Activated T-cell treated with anti-CD3 and anti-CD28 coated beads for 24 hours (primary cell): ENCODE data around the gene CORO2B.

Experiments
- DNase-seq: peaks from one replicate; pipeline ENCODE4 v3.0.0-alpha.2; 2020; ENCODE audit warnings: low read depth

CORO2B gene

DNA sequence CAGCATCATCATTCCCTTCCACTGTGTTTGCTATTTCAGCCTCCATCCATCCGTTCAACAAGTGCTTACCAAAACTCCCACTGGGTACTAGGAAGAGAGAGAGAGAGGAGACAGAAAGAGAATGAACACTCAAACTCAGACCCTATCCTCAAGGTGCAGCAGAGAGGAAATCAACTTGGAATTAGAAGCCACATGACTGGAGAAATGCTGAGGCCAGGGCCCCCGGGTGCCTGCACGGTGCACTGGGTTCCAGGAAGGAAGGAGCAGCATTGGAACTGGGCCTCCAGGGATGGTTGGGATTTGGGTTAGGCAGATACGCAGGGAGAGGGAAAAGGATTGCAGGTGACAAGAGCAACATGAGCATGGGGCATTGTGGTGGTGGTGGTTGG is 30.0 kb downstream of the CORO2B start:
- no peak for DNase-seq

DNA sequence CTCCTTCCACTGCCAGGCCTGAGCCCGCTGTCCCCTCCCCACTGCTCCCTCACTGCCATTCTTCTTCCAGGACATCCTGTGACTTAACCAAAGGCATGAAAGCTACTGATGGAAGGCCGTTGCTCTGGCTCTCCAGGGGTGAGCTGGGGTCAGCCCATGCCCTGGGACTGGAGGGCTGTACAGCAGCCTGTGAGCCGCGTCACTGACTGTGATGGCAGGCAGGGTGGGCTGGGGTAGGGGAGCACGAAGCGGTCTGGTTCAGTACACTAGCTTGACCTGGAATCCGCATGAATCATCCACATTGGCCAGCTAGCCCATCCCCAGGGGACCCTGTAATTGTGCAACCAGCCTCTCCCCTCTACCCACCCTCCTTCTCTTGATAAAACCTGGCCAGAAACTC is 30.8 kb downstream of the CORO2B start:
- DNase-seq, result no peak

DNA sequence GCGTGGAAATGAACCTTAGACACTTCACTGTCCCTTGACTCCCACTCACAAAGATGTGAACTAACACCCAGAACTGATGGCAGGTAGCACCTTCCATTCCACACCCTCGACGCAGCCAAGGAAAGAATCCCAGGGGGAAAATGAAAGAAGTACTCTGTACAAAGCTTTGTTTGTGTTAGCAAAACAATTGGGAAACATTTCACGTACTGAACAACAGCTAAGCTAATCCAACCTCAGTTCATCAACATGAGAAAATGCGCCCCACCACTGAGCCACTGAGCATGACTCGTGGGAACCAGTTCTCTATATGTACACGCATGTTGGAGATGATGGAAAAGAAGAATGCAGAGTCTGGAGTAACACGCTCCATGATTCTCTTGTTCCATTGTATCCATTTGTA is 32.0 kb downstream of the CORO2B start:
- no peak for DNase-seq

DNA sequence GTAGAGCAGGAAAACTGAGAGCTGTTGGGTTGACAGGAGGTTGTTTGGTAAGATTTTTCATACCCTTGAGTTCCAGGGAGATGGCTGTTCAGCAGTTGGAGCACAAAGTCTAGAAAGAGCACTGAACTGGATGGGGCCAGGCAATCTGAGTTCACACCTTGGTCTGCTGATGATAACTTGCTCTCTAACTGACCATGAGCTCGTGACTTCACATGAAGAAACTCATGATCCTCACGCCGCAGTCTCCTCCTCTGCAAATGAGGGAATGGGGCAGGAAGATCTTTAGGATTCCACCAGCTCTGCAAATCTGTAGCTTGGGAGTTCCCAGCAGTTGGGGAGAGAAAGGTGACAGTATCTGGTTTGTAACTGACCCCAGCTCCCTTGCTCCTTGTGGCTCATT is 33.7 kb downstream of the CORO2B start:
- no peak for DNase-seq

DNA sequence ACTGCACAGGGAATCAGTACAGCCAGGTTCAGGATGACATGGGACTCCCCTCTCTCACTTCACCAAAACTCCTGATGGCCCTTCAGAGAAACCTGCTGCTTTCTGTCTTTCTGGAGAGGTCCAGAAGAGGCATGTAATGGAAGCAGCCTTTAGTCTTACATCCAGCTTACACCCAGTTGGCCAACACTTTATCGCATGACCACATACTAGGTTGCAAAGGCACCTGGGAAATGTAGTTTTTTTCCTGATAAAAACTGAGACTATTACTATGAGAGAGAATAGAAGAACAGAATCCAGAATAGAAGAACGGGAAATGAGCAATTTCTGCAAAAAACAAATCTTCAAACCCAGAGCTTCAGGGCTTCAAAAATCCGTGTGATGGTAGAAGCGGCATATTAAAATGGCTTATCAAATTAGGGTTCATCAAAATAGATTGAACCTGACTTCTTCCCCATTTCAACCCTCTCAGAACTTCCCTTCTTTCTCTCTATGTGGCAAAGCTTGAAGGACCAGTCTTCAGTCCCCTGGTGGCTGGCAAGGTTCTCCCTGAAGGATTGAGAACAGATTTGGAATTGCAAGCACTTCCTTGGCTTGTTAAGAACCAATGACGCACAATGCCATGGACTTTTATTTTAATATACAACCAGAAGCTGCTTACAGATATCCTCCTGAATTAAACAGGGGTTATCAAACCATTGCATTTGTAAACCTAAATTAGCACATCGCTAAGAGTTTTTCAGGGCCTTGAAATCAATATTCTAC is 34.4 kb downstream of the CORO2B start:
- DNase-seq, result no peak

DNA sequence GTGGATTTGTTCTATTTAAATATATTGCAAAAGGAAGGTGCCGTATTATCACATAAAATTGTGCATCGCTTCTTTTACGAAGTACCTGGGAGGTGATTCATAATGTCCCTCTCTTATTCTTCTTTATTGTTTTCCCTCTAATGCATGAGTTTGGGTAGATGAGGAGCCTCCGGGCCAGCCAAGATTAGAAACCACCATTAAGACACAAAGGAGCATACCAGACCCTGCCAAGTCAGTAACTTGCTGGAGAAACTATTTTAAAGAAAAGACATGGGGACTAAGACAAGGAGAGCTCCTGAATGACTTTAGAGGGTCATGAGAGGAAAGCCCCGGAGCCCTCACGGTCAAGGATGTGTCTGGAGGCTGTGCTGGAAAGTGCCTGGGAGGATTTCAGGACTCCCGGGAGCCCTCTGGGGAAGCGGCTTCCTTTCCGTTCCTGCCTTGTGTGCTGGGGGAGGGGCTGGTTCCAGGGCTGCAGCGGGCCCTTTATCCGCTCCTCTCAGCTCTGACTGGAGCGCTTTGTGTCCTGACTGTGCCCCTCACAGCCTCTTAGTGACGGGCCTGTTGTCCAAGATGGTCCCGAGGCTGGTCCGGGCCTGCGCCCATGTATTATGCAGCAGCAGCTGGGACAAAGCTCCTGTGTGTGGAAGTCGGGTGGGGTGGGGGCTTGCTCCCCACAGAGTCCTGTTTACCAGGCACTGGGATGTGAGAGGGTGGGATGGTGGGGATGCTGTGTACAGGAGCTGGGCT is 35.7 kb downstream of the CORO2B start:
- no peak for DNase-seq

DNA sequence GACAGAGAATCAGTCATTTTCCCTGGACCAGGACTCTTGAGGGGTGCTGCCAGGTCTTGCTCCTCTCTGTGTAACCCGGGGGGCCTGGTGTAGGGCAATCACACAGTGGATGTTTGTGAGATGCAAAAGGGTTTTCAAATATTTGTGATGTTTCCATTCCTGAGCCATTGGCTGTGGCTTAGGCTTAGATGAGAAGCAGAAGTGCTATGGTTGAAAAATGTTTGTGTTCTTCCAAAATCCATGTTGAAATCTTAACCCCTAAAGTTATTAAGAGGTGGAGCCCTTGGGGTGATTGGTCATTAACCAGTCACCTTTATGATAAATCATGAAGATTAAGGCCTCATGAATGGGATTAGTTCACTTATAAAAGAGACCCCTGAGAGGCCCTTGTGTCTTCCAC is 36.5 kb downstream of the CORO2B start:
- DNase-seq, result no peak

DNA sequence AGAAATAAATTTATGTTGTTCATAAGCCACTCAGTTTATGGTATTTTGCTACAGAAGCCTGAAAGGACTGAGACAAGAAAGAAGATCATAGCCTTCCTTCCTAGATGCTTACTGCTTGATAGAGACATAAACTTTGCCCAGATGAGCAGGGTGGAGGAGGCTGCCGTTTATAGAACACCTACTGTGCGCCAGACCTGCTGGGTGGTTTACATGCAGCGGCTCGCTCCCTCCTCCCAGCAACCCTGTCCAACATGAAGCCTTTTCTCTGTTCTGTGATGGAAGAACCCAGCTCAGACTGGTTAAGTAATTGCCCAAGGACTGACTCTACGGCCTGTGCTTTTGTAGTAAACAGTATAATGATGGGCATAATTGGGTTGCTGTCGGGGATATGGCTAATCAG is 37.0 kb downstream of the CORO2B start:
- DNase-seq, result no peak

DNA sequence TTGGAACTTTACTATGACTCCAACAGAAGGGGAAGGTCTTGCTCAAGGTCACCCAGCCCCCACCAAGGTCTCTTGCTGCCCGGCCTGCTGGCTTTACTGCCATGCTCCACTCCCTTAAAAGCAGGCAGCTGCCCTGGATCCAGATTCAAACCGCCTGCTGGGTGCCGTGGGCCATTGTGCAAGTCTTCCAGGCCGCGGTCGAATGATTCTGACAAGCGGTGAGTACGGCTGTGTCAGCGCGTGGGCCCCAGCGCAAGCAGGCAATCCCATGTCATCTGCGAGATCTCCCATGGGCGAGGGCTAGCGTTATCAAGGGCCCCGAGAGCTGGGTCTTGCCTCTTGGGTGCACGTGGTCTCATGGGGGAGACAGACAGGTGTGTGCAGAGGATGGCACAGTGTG is 37.6 kb downstream of the CORO2B start:
- no peak for DNase-seq

DNA sequence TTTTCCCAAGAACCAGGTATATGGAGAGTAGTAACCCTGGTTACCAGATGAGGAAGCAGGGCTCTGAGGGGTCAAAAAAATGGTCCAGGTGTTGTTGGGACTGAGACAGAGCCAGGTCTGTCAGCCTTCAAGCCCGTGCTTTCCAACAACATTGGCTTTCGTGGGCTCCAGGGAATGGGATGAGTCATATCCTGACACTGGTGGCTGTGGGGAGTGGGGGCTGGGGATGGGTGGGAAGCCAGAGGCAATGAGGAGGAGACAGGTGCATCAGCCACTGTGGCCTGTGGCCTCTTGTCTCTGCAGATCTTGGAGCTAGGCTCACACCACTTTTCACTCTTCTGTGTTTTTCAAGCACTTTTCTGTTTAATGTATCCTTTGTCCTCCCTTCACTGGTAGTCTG is 38.2 kb downstream of the CORO2B start:
- DNase-seq, result no peak

DNA sequence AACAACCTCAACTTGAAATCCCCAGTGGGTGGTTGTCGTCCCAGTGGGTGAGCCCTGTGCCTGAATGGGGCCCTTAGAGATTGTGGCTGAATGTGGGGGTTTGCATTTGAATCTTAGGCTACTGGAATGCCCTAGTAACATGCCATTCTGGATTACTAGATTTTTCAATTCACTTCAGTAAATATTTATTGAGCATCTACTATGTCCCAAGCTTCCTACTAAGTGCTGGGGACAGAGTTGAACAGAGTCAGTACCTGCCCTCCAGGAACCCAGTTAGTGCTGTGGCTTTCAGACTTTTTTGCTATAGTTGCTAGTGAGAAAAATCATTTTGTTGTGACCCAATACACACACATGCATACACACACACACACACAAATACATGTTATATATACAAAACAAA is 39.0 kb downstream of the CORO2B start:
- DNase-seq, result no peak

DNA sequence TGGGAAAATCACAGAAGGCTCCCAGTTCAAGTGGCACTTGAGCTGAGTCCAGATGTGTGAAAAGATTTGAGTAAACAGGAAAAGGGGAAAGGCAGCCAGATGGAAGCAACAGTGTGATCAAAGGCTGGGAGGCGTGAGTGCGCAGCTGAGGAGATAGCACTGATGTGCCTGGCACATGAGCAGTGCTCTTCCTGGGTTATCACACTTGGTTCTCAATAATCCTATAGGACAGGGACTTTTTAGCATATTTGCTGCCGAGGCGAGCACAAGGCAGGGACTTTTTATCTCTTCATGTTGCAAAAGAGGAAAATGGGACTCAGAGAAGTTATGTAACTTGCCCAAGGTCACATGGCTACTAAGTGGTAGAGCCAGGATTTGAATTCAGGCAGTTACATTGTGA is 39.6 kb downstream of the CORO2B start:
- DNase-seq, result no peak

DNA sequence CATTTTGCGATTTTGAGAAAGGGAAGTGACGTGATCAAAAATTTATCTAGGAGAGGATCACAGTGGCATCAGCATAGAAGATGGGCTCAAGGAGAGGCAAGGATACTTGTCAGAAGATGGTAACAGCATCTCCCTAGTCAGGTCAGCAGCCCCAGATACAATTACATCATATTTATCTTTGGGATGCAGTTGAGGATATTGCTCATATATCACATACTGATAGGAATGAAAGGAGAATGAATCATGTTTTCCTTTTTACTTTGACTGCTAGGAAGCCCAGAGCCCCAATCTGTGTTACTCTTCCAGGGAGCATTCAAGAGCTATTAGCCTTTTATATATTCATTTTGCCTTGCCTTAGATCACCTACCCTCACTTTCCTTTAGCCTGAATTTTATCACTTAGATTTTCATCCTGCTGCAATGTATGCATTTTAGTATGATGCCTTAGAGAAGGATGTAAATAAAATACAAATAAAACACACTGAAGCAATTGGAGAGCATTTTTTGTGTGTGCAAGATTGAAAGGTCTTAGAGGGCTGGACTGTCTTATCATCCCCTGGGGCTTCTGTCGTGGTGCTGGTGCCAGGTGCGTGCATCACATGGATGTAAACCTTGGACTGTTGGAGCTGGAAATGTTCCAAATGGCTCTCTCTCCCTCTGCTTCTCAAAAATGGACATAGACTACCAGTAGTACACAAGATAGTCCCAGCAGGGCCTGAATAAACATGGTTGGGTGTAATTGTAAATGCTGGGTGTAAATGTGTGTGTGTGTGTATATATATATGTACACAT is 40.3 kb downstream of the CORO2B start:
- no peak for DNase-seq

DNA sequence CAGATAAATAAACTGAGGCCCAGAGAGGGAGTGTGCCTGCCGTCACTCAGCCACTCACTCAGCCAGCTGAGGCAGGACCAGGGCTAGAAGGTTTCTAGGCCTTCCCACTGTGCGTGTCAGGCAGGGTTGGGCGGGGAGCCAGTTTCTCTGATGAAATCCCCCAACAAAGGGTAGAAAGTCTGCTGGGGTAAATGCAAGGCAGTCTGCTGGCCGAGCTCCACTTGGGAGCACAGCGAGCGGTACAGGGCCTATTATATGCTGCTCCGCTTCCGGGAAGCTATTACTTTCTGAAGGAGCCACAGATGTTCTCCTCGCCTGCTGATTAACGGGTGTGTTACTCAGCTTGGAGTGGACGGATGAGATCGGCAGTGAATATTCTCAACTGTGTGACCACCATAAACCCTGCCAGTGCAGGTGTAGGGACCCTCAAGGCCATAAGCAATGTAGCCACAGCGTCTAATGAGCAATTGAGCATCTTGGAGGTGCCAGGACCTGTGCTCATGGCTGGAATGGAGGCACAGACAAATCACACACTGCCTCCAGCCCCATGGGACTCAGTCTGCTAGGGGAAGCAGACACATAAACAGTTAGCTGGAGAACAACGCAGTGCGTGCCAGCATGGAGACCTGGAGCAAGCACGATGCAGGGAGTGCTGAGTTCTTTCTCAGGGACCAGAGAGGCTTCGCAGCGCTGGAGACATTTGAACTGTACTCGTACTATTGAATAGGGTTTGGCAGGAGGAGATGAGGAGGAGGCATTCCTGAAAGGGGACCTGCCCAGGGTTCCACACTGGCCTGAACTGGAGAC is 42.1 kb downstream of the CORO2B start:
- no peak for DNase-seq

DNA sequence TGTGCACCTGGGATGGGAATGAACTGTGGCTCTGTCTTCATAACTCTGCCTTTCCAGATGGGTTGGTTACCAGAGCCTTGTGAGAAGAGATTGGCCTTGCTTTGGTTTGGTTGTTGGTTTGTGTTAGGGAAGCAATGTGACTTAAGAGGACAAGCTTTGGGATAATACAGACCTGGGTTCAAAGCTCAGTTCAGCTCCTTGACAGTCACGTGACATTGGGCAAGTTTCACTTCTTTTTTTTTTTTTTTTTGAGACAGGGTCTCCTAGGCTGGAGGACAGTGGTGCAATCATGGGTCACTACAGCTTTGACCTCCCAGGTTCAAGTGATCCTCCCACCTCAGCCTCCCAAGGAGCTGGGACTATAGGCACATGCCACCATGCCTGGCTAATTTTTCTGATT is 42.7 kb downstream of the CORO2B start:
- no peak for DNase-seq

DNA sequence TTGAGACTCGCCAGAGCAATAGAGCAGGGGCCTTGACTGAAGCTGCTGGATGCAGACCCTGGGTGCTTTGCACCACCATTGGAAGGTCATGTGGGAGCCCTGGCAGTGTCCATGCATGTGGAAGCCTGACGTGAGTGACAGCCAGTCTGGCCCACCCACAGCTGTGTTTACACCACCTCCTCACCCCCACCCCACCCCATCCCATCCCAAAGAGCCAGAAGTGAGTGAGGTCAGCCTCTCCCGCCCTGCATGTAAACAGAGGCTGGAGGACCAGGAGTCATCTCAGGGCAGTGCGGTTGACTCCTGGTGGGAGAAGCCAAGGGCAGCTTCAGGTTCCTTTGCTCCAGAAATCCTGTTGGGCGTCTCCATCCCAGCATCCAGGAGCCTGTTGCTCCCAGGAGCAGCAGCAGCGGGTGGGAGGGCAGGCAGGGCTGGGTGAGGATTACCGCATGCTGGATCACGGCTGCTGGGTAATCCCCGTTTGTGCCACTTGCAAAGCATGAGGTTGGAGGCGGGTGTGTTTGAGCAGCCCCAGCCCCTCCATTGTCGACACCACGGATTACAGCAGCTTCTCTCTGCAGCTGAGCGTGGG is 44.6 kb downstream of the CORO2B start:
- no peak for DNase-seq

DNA sequence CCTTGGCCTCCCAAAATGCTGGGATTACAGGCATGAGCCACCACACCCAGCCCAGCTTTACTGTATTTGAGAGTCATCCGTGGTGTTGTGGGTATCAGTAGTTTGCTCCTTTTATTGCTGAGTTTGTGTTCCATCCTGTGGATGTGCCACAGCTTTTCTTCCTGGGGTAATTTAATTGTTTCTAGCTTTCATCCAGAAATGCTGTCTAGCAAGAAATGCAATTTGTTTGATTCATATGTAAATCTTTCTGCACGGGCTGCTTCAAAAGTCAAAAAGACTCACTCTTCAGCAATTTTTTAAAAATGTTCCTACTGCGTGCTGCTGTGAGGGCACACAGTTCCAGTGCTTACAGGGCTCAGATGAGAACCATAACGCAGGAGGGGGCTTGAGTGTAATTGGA is 47.1 kb downstream of the CORO2B start:
- no peak for DNase-seq

DNA sequence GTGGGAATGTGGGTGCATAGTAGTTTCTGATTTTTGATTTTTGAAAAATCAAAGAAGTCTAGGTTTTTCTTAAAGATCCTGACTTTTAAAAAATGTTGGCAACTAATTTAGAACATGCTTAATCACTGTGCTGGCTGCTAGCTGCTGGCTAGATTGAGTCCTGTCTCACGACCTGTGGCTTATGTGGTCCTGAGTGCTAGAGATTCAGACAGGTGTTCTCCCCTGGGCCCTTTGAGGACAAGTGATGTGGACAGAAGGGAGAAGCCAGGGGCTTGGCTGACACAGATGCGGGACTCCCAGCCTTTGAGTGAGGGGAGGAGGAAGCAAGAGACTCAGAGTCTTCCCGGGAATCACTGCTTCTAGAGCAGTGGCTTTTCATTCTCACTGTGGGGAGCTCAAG is 47.5 kb downstream of the CORO2B start:
- no peak for DNase-seq

DNA sequence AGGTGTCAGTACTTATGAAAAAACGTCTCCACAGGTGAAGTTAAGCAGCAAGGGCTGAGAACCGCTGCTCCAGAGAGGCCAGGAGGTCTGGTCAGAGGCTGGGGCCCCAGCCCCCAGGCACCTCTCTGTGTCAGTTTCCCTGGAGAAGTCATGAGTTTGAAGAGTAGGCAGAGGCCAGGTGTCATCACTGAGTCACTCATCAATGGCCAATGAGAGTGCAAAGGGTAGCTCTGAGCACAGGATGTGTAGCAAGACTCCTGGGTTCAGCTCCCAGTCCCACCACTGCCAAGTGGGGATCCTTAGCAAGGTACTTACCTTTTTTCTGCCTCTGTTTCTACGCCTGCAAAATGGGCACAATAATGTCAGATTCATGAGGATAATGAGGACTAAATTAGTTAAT is 47.9 kb downstream of the CORO2B start:
- DNase-seq, result no peak

DNA sequence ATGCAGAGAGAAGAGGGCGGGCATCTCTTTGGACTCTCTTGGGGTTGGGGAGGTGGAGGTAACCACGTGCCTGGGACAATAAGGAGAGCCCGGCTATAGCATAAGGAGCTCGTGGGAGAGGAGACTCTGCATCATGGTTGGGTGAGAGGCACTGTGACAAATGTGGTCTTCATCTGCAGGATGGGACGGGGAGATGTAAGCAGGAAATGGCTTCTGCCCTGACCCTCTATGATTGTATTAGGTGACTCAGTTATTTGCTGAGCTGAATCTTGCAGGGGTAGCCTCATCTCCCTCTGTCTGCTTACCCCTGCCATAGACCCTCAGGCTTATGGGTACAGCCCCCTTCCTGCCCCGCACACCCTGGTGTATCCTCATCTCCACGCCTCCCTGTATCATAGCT is 48.7 kb downstream of the CORO2B start:
- no peak for DNase-seq

DNA sequence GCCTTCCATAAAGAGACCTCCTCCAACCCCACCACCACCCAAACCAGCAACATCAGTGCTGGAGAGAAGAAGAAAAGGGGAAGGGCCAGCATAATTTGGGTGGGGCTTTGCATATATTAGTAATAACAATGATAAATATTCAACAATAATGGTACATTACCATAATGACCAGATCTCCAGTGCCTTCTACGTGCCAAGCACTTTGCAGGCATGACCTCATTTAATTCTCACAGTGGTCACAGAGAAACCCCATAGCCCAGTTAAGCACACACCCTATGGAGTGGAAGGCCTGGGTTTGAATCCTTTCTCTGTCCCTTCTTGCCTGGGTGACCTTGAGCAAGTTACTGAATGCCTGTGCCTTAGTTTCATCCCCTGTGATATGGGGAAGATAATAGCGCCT is 49.2 kb downstream of the CORO2B start:
- DNase-seq, result no peak
